SK-N-SH (cell line): ENCODE measurements around the gene PRKCH. TPM values are rescaled to one million over a fixed set of nuclear protein-coding genes. Genes with fewer than 3 reads are reported as not detected.

Experiments used
- CTCF ChIA-PET: fragments of 300-600, 350-600 bp; formaldehyde crosslinking; extraction: SDS; loops from one replicate; lab custom pipeline; 2021; lab: Yijun Ruan, JAX
- POLR2A ChIA-PET: fragments of 350-600 bp; sonication (Branson Sonifier 250); formaldehyde crosslinking; extraction: SDS; loops from one replicate; lab custom pipeline; 2020; ENCODE audit warnings: antibody characterized with exemption, inconsistent platforms; lab: Yijun Ruan, JAX
- DNase-seq: peaks from one replicate; pipeline ENCODE4 v3.0.0; 2012
- H2AFZ ChIP-seq: fragments of 200-600 bp; sonication (generic); 2 replicates; pipeline ENCODE4 v1.8.1; 2016; ENCODE audit warnings: antibody characterized with exemption, mild to moderate bottlenecking, low read depth
- H3F3A ChIP-seq: fragments of 200-600 bp; sonication (generic); replicated peaks from 2 replicates; pipeline ENCODE3; 2016; ENCODE audit warnings: antibody characterized with exemption, mild to moderate bottlenecking; ENCODE audit not compliant: insufficient read depth
- H3K27ac ChIP-seq, 2 experiments: fragments of 200-500 bp in 1 of 2; fragments of 200-600 bp in 1 of 2; sonication (Bioruptor generic) in 1 of 2; sonication (generic), shearing (Covaris generic) in 1 of 2; 2 replicates each; pipeline versions ENCODE4 v1.5.1 to v1.6.1; 2014 to 2016; ENCODE audit warnings: low read depth in 2 of 2, inconsistent platforms in 1 of 2, low read length in 1 of 2, mild to moderate bottlenecking in 1 of 2, mixed read lengths in 1 of 2
- H3K27me3 ChIP-seq: fragments of 200-600 bp; sonication (generic), shearing (Covaris generic); 2 replicates; pipeline ENCODE4 v1.6.1; 2016; ENCODE audit warnings: mixed run types; ENCODE audit not compliant: insufficient read depth
- H3K36me3 ChIP-seq, 2 experiments: fragments of 200-500 bp in 1 of 2; fragments of 200-600 bp in 1 of 2; sonication (Bioruptor generic) in 1 of 2; sonication (generic) in 1 of 2; replicated peaks in 1 of 2; 2 replicates each; pipeline versions ENCODE3 to v1.5.1; 2014 to 2016; ENCODE audit warnings: low read length in 1 of 2, mild to moderate bottlenecking in 1 of 2; ENCODE audit not compliant: insufficient read depth in 2 of 2, control insufficient read depth in 1 of 2
- H3K4me1 ChIP-seq, 2 experiments: fragments of 200-500 bp in 1 of 2; fragments of 200-600 bp in 1 of 2; sonication (Bioruptor generic) in 1 of 2; sonication (generic), shearing (Covaris generic) in 1 of 2; 2 replicates each; pipeline versions ENCODE4 v1.5.1 to v1.6.1; 2014 to 2016; ENCODE audit warnings: low read depth in 1 of 2, low read length in 1 of 2, mixed run types in 1 of 2; ENCODE audit not compliant: insufficient read depth in 2 of 2, control insufficient read depth in 1 of 2
- H3K4me2 ChIP-seq: fragments of 200-600 bp; sonication (generic), shearing (Covaris generic); 2 replicates; pipeline ENCODE4 v1.6.1; 2017; ENCODE audit warnings: mixed run types
- H3K4me3 ChIP-seq, 2 experiments: fragments of 200-500 bp in 1 of 2; fragments of 200-600 bp in 1 of 2; sonication (Bioruptor generic) in 1 of 2; sonication (generic), shearing (Covaris generic) in 1 of 2; 2 replicates each; pipeline versions ENCODE4 v1.5.1 to v1.8.1; 2014 to 2016; ENCODE audit warnings: low read depth in 2 of 2, inconsistent platforms in 1 of 2, low read length in 1 of 2, mild to moderate bottlenecking in 1 of 2, mixed read lengths in 1 of 2, moderate library complexity in 1 of 2
- H3K79me2 ChIP-seq: fragments of 200-600 bp; sonication (generic); 2 replicates; pipeline ENCODE4 v1.8.1; 2017; ENCODE audit warnings: mild to moderate bottlenecking; ENCODE audit not compliant: insufficient read depth
- H3K9ac ChIP-seq: fragments of 200-600 bp; sonication (generic); 2 replicates; pipeline ENCODE4 v1.6.1; 2017; ENCODE audit warnings: mixed run types
- H3K9me2 ChIP-seq: fragments of 200-600 bp; sonication (generic); 2 replicates; pipeline ENCODE4 v1.6.1; 2017; ENCODE audit warnings: mixed run types
- H3K9me3 ChIP-seq: fragments of 200-600 bp; sonication (generic); 2 replicates; pipeline ENCODE4 v1.6.1; 2017; ENCODE audit warnings: mixed run types, mild to moderate bottlenecking, moderate library complexity
- H4K20me1 ChIP-seq: fragments of 200-600 bp; sonication (generic); 2 replicates; pipeline ENCODE4 v1.6.1; 2017; ENCODE audit warnings: mild to moderate bottlenecking, mixed run types; ENCODE audit not compliant: insufficient read depth
- CHD2 ChIP-seq: fragments of 150-350 bp; IDR thresholded peaks from 2 replicates; pipeline ENCODE4 v1.6.1; 2018; ENCODE audit warnings: low read length; ENCODE audit not compliant: partially characterized antibody
- ELF1 ChIP-seq: IDR thresholded peaks from 2 replicates; pipeline ENCODE4 v1.4.0; 2012
- FOSL2 ChIP-seq: IDR thresholded peaks from 2 replicates; pipeline ENCODE4 v1.4.0; 2012; ENCODE audit warnings: low read depth, mild to moderate bottlenecking, moderate library complexity, borderline replicate concordance
- FOXJ3 ChIP-seq: sonication (generic); formaldehyde crosslinking; IDR thresholded peaks from 2 replicates; pipeline ENCODE4 v1.5.1; 2020; ENCODE audit warnings: mild to moderate bottlenecking, missing genetic modification reagents
- FOXM1 ChIP-seq: IDR thresholded peaks from 2 replicates; pipeline ENCODE4 v1.4.0; 2012; ENCODE audit warnings: low read depth, mild to moderate bottlenecking
- GABPA ChIP-seq: IDR thresholded peaks from 2 replicates; pipeline ENCODE4 v1.4.0; 2012; ENCODE audit warnings: low read depth, mild to moderate bottlenecking
- IRF3 ChIP-seq: fragments of 150-350 bp; IDR thresholded peaks from 2 replicates; pipeline ENCODE4 v1.6.1; 2016; ENCODE audit warnings: mild to moderate bottlenecking, low read depth, low read length
- JUND ChIP-seq: IDR thresholded peaks from 2 replicates; pipeline ENCODE4 v1.4.0; 2012
- NFIC ChIP-seq: IDR thresholded peaks from 2 replicates; pipeline ENCODE4 v1.4.0; 2012; ENCODE audit warnings: borderline replicate concordance
- PBX3 ChIP-seq: IDR thresholded peaks from 2 replicates; pipeline ENCODE4; 2012
- RAD21 ChIP-seq: IDR thresholded peaks from 2 replicates; pipeline ENCODE4 v1.6.1; 2012; ENCODE audit warnings: mild to moderate bottlenecking, low read length
- RCOR1 ChIP-seq: fragments of 150-350 bp; IDR thresholded peaks from 2 replicates; pipeline ENCODE4 v1.6.1; 2017; ENCODE audit warnings: antibody characterized with exemption, low read length
- REST ChIP-seq: IDR thresholded peaks from 2 replicates; pipeline ENCODE4 v1.6.1; 2012; ENCODE audit warnings: mild to moderate bottlenecking, low read depth, low read length, moderate library complexity
- RFX5 ChIP-seq: IDR thresholded peaks from 2 replicates; pipeline ENCODE4 v1.6.1; 2012; ENCODE audit warnings: mild to moderate bottlenecking, improper control_type of control experiment, low read length
- TAF1 ChIP-seq: IDR thresholded peaks from 2 replicates; pipeline ENCODE4 v1.6.1; 2012; ENCODE audit warnings: low read depth, mild to moderate bottlenecking, low read length, moderate library complexity, borderline replicate concordance
- TCF12 ChIP-seq: IDR thresholded peaks from 2 replicates; pipeline ENCODE4 v1.4.0; 2012
- WGBS: methylation state at CpG from one replicate; pipeline ENCODE4 v1.1.6; 2017; ENCODE audit warnings: low lambda C conversion rate; 5-methylcytosine and 5-hydroxymethylcytosine counted together
- polyA plus RNA-seq, 3 experiments: library from polyadenylated mRNA; depleted of rRNA; stranded (reverse); fragments of >200 nt; gene quantifications; 2 replicates each; pipeline ENCODE4 v1.2.3, GENCODE V29; 2012

Gene PRKCH
- polyA plus RNA-seq, 1 of the 3 experiments (the other 2 are of a cell fraction), result 4.2 TPM

GRCh38 chr14:61504901-61505300 is 183.5 kb downstream of the PRKCH start:
- no peak overlapping the region for H3K9ac ChIP-seq
- WGBS, result 76% methylated on average over 2 of the region's 2 CpGs
- no peak overlapping the region for H3K4me3 ChIP-seq
- H3K36me3 ChIP-seq, result no peaks in the 10 kb centered on the region
- peaks cover 0 to 17% of the 10 kb centered on the region in 2 experiments; a peak in 2 of 4 replicates for H3K4me1 ChIP-seq
- no peak for TF ChIP-seq TCF12
- TF ChIP-seq TAF1, result no peak
- no peak for TF ChIP-seq FOXJ3 (CRISPR knock-in tag)
- no peak for TF ChIP-seq RFX5
- no peak for TF ChIP-seq PBX3
- TF ChIP-seq FOXM1, result no peak
- TF ChIP-seq RCOR1, result no peak
- H3K27me3 ChIP-seq, result no peaks in the 10 kb centered on the region
- DNase-seq, result no peak
- POLR2A ChIA-PET, result no interaction called here
- no peaks in the 10 kb centered on the region for H3K9me3 ChIP-seq
- no peaks in the 10 kb centered on the region for H4K20me1 ChIP-seq
- H3K9me2 ChIP-seq, result no peaks in the 10 kb centered on the region
- no peak overlapping the region for H2AFZ ChIP-seq
- CTCF ChIA-PET, result interaction anchor here (1.2 kb wide), 1 partner anchor 162 kb away, joined by 3 read pairs; no protein-coding TSS in a partner anchor
- H3K79me2 ChIP-seq, result no peaks in the 10 kb centered on the region
- no peak overlapping the region for H3K4me2 ChIP-seq
- H3K27ac ChIP-seq, result no peak overlapping the region
- H3F3A ChIP-seq, result no peaks in the 10 kb centered on the region

- no peaks in the 10 kb centered on the region for H3K9me3 ChIP-seq
- H3K36me3 ChIP-seq, result no peaks in the 10 kb centered on the region
- H2AFZ ChIP-seq, result no peak overlapping the region
- peaks cover 0 to 18% of the 10 kb centered on the region in 2 experiments; a peak in 2 of 4 replicates for H3K4me1 ChIP-seq
- peak overlapping the region; percentile 23 to 46; a peak in 2 of 4 replicates for H3K27ac ChIP-seq
- no peaks in the 10 kb centered on the region for H3K79me2 ChIP-seq
- H3K4me2 ChIP-seq, result no peak overlapping the region; the same call in 1 of the 2 replicates
- H3K27me3 ChIP-seq, result no peaks in the 10 kb centered on the region
- no peaks in the 10 kb centered on the region for H3F3A ChIP-seq
- WGBS, result 69% methylated on average over 9 of the region's 9 CpGs
- no peak overlapping the region for H3K4me3 ChIP-seq
- CTCF ChIA-PET, result interaction anchor here (0.7 to 1.2 kb wide), 3 partner anchors 30 to 161 kb away, joined by 3 read pairs; no protein-coding TSS in a partner anchor
- H3K9ac ChIP-seq, result no peak overlapping the region
- POLR2A ChIA-PET, result interaction anchor here (1.0 kb wide), 1 partner anchor 39 kb away, joined by 3 read pairs; no protein-coding TSS in a partner anchor
- H4K20me1 ChIP-seq, result no peaks in the 10 kb centered on the region
- no peak for DNase-seq
- H3K9me2 ChIP-seq, result no peaks in the 10 kb centered on the region
- TF ChIP-seq CHD2, result no peak
- TF ChIP-seq PBX3, result 0 out of 2 replicates have a peak, but pooled peaks have one; percentile 32
- TF ChIP-seq FOSL2, result peak; percentile 22; the same call in 1 of the 2 replicates
- TF ChIP-seq REST, result no peak
- TF ChIP-seq GABPA, result no peak
- no peak for TF ChIP-seq NFIC
- TF ChIP-seq JUND, result peak; percentile 14; the same call in 1 of the 2 replicates
- no peak for TF ChIP-seq RAD21
- no peak for TF ChIP-seq RFX5
- peak; percentile 36; the same call in 1 of the 2 replicates for TF ChIP-seq TCF12
- TF ChIP-seq IRF3, result no peak
- no peak for TF ChIP-seq ELF1
Measured at GRCh38 chr14:61505815-61506809, 184.7 kb downstream of the PRKCH start.
